Measurements from ENCODE around the gene DNER.
"Not testable (repeated sequence)": the region's sequence is repeated elsewhere in the genome, so short reads cannot be mapped to it uniquely, and the experiment has no call there.

The DNER gene

GRCh38 chr2:229714080-229714735, at the start of gene DNER:
Gene DNER, minus strand, starts transcription at chr2:229714555. Its CDS starts 132 bp downstream, at chr2:229714423.
- DNase-seq (ENCODE audit: low spot score) = no peak

DNA sequence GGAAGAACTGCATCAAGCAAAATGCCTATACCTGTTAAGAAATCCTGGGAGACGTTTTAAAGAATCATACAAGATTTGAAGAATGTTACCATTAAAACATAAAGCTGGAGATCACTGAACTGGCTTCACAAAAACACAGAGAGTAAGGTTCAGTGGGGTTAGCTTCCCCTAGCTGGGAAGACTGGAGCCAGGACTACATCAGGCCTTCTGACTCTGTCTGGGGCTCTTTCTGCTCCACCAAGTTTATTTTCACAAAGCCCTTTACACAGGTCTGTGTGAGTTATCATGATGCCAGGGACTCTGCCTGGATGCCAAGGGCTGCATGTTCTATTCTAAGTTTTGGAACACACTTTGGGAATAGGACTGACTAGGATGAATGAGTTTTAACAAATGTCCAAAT, 47.3 kb upstream of the DNER start:
- DNase-seq (ENCODE audit: low spot score) = no peak

DNA sequence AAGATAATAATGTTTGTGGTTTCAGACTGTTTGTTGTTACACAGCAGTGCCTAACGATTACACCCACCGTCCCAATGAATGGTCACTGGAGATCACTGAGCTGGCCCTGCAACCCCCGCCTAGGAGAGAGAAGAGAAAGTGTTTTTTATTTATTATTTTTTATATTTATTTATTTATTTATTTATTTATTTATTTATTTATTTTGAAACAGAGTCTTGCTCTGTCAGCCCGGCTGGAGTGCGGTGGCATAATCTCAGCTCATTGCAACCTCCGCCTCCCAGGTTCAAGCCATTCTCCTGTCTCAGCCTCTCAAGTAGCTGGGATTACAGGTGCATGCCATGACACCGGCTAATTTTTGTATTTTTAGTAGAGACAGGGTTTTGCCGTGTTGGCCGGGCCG, 43.1 kb upstream of the DNER start:
- not testable (repeated sequence) for DNase-seq (ENCODE audit: low spot score)

DNA sequence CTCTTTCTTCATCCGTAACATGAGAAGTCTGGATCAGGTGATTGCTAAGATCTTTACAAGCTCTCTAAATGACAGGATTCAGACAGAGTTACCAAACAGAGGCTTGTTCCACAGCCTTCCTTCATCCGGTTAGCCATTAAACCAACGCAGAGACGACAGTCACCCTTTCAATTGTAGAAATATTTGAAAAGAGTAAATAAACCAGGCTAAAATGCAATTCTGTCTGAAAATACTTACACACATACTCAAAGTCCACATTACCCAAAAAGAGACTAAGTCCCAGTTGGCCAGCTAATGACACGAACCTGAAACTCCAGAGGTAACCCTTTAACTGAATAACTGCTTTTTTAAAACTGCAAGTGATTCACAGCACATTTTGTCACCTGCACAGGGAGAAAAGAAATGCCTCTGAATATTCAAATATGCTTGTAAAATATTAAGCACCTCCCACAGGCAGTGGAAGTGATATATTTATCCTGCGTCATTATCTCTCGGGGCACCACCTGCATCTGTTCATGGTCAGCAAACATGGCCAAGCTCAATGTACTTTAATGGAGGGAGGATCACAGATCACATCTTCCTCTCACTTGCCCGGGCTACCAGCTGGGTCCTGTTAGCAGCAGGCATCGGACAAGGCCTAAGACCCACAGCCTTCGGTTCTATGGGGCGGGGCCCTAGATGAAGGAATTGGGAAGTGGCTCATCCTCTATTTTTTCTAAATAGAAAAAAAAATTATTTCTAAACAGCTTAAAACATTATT, 38.8 kb upstream of the DNER start:
- no peak for DNase-seq (ENCODE audit: low spot score)

DNA sequence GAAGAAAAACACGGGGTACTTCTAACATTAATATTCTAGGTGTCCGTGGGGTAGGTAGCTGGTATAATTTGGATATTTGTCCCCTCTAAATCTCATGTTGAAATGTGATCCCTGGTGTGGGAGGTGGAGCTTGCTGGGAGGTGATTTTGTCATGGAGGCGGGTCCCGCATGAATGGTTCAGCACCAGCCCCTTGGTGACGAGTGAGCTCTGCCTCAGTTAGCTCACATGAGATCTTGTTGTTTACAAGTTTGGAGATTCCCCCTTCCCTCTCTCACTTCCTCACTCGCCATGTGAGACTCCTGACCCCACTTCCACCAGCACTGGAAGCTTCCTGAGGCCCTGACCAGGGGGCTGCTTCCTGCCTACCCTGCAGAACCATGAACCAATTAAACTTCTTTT, 35.4 kb upstream of the DNER start:
- no peak for DNase-seq (ENCODE audit: low spot score)

DNA sequence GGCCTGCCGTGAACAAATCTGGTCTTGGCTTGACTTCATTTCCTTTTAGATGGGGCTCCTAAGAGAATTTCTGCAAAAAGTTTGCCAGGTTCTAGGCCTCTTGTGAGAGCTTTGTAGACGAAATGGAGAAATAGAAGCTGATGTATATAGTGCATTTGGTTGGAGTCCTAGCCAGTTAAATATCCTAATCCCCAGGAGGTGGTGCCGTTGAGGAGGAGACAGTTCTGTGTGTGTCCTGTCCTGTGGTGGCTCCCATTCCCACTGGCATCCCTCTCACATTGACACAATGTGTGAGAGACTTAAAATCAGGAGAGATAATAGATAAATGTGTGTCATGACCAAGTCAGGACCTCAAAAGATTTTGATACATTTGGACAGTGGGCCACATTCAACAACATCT, 34.6 kb upstream of the DNER start:
- DNase-seq (ENCODE audit: low spot score) = no peak

- DNase-seq (ENCODE audit: low spot score) = not testable (repeated sequence)
Observed at GRCh38 chr2:229742691-229743090, 28.3 kb upstream of the DNER start.

DNA sequence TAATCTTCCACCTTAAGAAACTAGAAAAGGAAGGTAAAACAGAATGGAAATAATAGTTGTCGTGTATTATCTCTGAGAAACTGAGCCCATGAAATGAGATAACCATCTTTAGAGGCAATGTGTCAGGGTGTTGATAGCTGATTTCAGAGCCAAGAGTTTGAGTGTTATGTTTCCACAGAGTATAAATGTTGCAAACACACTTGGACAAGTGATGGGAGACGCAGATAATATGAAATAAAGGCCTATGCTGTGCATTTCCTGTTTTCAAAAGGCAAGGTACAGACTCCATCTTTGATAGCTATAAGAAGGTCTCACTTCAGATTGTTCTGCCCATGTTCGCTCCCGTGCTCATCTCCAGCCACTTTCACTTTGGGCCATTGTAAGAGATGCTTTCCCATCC, 25.9 kb upstream of the DNER start:
- no peak for DNase-seq (ENCODE audit: low spot score)

DNA sequence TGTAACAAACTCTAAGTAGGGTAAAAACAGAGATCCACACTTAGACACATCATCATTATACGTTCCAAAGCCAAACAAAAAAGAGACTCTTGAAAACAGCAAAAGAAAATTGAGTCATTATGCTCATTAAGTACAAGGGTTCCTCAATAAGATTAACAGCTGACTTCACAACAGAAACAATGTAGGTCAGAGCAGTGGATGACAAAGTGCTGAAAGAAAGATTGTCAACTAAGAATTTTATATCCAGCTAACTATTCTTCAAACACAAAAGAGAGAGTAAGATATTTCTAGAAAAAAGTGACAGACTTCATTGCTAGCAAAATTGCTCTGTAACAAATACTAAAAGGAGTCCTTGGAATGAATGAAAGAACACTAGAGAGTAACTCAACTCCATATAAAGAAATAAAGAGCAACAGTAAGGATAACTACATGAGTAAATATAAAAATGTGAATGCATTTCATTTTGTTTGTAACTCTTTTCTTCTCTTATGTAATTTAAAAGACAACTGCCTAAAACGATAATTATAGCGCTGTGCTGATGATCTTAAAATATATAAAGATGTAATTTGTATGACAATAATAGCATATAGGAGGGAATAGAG, 23.8 kb upstream of the DNER start:
- no peak for DNase-seq (ENCODE audit: low spot score)

DNA sequence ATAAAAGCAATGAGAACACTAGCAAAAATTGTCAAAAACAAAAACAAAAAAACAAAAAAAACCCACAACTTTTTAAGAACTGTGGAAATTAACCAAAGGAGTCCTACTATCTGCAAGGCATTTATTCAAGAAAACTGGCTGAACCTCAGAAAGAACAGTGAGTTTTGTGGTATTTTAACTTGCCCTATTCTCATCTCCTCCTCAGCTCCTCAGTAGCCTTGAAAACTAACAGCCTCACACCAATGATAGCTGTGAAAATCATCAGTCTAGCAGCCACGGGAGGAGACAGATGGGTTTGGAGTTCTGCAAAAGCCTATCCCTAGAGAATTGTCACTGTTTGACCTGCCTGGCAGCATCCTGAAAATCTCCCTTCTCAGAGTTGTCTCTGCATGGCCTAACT, 20.1 kb upstream of the DNER start:
- DNase-seq (ENCODE audit: low spot score) = no peak

- DNase-seq (ENCODE audit: low spot score) = no peak
Observed at GRCh38 chr2:229733611-229734245, 19.4 kb upstream of the DNER start.

- DNase-seq (ENCODE audit: low spot score) = no peak
Observed at GRCh38 chr2:229732897-229733296, 18.5 kb upstream of the DNER start.

- no peak for DNase-seq (ENCODE audit: low spot score)
Observed at GRCh38 chr2:229731916-229732315, 17.6 kb upstream of the DNER start.

DNA sequence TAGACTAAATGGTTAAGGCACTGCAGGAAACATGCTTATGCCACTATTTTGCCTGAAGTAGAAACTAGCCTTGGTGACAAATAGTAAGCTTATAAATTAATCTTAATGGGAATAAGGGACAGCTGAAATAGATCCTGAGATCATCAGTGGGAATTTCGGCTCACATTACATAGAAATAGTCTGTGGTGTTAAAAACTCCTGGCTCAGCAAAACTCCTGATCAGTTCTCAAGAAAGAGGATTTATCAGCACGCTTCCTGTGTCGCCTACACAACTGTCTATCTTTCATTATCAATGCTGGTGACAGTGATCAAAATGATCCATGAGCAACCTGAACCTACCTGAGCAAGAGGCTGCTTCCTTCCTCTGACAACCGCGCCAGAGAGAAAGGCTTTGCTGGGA, 17.0 kb upstream of the DNER start:
- DNase-seq (ENCODE audit: low spot score) = no peak

GRCh38 chr2:229728370-229728769, 14.0 kb upstream of the DNER start:
- DNase-seq (ENCODE audit: low spot score) = no peak

- DNase-seq (ENCODE audit: low spot score) = no peak
Observed at GRCh38 chr2:229726643-229727042, 12.3 kb upstream of the DNER start.

DNA sequence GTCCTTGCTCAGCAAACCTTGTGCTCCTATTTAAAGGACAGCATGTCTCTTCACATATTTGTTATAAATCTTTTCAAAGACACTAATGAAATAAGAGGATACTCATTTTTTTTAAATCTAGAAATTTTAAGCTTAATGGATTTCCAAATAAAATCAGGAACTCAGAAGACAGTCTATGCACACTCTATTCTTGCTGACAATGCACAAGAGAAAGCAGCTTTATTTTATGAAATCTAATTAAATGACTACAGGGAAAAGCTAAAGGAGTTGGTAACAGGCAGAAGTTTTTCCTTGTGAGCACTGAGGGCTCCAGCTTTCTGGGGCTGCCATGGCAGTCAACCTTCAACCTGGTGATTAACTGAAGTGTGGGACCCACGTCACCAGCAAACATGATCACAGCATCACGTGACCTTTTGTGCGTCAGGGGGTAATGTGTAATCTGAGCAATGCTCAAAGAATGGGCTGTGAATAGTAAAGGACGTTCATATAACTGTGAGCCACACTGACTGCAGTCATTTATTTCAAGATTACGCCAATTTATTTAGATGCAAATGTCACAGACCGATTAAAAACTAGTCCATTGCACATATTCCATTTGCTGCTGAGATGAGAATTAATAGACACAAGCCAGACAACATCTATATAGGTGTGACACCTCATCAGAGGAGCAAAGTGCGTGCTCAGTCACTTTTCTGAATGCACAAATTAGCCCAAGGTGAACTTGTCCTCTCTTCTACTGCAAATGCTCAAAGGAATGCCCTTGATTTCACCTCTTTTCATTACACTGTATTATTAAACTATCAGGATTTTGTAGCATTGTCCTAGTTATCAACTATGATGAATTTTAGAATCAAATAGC, 11.6 kb upstream of the DNER start:
- no peak for DNase-seq (ENCODE audit: low spot score)

GRCh38 chr2:229723192-229723591, 8.8 kb upstream of the DNER start:
- DNase-seq (ENCODE audit: low spot score) = not testable (repeated sequence)

- DNase-seq (ENCODE audit: low spot score) = no peak
Observed at GRCh38 chr2:229719926-229720647, 5.7 kb upstream of the DNER start.

DNA sequence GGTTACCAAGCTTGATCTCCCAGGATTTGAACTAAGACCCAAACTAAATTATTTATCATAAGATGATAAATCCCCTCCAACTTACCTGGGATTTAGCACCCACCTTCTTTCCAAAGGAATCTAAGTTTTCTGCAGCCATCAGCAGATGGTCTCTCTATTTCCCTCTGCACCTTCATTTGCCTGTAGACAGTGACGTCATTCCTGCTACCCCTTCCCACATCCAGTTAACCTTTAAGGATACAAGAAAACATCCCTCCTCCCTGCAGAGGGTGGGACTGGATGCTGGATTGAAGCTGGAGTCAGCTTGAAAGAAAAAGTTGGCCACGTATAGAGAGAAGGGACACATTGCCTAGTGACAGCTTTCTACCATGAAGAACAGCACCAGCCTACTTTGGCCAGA, 3.7 kb upstream of the DNER start:
- DNase-seq (ENCODE audit: low spot score) = no peak

- no peak for DNase-seq (ENCODE audit: low spot score)
Observed at GRCh38 chr2:229715895-229716507, 1.6 kb upstream of the DNER start.
